ENCODE measurements around the gene ULBP2. TPM values are rescaled to one million over a fixed set of nuclear protein-coding genes. Genes with fewer than 3 reads are reported as not detected.
A peak's percentile ranks its signal among the peaks of the same experiment; 100 is the strongest.

Gene ULBP2
- total RNA-seq, 4 donors from 2014 or later, result 0.39 to 0.74 TPM; not detected in 2

- Histone ChIP-seq H3K9me3 (no peaks in the 10 kb centered on the region), H3K4me1 (peaks cover 0 to 26% (median 17%) of the 10 kb centered on the region in 3 donors), H3K4me3 (peak overlapping the region in 1 of 2 donors; percentile 51), H3K27me3 (peaks cover 97% of the 10 kb centered on the region), H3K27ac (no peak overlapping the region), H3K36me3 (no peaks in the 10 kb centered on the region)
- WGBS, 2 donors (ENCODE audit: low coverage in 1 of 2), result 90% methylated on average over 2 to 3 of the region's 7 CpGs
- no peak for ATAC-seq
- TF ChIP-seq, protein P1, sequence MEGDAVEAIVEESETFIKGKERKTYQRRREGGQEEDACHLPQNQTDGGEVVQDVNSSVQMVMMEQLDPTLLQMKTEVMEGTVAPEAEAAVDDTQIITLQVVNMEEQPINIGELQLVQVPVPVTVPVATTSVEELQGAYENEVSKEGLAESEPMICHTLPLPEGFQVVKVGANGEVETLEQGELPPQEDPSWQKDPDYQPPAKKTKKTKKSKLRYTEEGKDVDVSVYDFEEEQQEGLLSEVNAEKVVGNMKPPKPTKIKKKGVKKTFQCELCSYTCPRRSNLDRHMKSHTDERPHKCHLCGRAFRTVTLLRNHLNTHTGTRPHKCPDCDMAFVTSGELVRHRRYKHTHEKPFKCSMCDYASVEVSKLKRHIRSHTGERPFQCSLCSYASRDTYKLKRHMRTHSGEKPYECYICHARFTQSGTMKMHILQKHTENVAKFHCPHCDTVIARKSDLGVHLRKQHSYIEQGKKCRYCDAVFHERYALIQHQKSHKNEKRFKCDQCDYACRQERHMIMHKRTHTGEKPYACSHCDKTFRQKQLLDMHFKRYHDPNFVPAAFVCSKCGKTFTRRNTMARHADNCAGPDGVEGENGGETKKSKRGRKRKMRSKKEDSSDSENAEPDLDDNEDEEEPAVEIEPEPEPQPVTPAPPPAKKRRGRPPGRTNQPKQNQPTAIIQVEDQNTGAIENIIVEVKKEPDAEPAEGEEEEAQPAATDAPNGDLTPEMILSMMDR (IDR thresholded peaks at IDR 0.05), result no peak
- TF ChIP-seq EP300 (IDR thresholded peaks at IDR 0.05), result no peak
- TF ChIP-seq POLR2AphosphoS5 (IDR thresholded peaks at IDR 0.05), result no peak
- TF ChIP-seq POLR2A (IDR thresholded peaks at IDR 0.05), result no peak
These were observed 20.8 kb downstream of the ULBP2 start for GRCh38 chr6:149962461-149963211.

GRCh38 chr6:149963212-149963461 lies 21.3 kb downstream of the ULBP2 start:
- TF ChIP-seq POLR2A (IDR thresholded peaks at IDR 0.05), result no peak
- no peak for TF ChIP-seq EP300 (IDR thresholded peaks at IDR 0.05)
- TF ChIP-seq POLR2AphosphoS5 (IDR thresholded peaks at IDR 0.05), result no peak
- TF ChIP-seq, protein P1 (IDR thresholded peaks at IDR 0.05), result no peak
- no peaks in the 10 kb centered on the region for H3K9me3 ChIP-seq
- peaks cover 0 to 26% (median 17%) of the 10 kb centered on the region in 3 donors for H3K4me1 ChIP-seq
- no peak for ATAC-seq
- no peaks in the 10 kb centered on the region for H3K36me3 ChIP-seq
- WGBS, 2 donors (ENCODE audit: low coverage in 1 of 2), result 37% methylated on average over 6 of the region's 8 CpGs; no CpG with 5 or more reads in 1 of the 2 donors
- peak overlapping the region in 1 of 2 donors; percentile 51 for H3K4me3 ChIP-seq
- no peak overlapping the region for H3K27ac ChIP-seq
- peaks cover 97% of the 10 kb centered on the region for H3K27me3 ChIP-seq

DNA sequence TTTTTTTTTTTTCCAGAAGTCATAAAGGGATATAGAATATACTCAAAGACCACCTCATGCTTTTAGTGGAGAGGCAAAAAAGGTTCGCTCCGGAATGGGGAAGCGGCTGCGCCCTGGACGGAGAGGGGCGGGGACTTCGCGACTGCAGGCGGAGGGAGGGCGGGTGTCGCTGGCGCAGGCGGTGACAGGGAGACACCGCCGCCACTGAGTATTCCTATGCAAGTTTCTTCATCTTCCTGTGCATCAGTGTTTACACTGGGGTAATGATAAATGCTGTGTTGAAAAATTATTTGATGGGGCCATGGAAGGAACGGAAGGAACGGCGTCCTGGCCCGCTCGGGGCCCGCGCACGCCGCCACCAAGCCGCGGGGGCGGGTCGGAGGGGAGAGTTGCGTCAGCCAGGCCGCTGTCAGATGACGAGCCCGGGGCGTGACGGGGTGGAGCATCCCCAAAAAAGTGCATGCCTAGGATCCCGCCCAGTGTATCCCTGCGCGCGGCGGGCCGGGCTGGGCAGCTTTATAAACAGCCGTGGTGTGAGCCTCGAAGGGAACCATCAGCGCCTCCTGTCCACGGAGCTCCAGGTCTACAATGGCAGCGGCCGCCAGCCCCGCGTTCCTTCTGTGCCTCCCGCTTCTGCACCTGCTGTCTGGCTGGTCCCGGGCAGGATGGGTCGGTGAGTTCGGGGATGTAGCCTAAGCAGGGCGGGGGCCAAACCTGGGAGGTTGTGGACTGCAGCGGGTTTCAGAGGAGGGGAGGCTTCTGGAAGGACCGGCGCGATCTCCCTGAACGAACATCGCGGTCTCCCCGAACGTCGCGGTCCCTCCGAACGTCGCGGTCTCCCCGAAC lies 21.9 kb downstream of the ULBP2 start, which contains the start of gene ULBP1:
Gene ULBP1, plus strand, starts transcription at position 482 of the 846 bp plus-strand sequence. Its CDS starts 107 bp downstream, at position 589.
- H3K27ac ChIP-seq, result no peak within 1 kb of the TSS
- TF ChIP-seq POLR2A (IDR thresholded peaks at IDR 0.05) (no peak), POLR2AphosphoS5 (IDR thresholded peaks at IDR 0.05) (peak; percentile 63), EP300 (IDR thresholded peaks at IDR 0.05) (no peak)
- TF ChIP-seq, protein P1 (IDR thresholded peaks at IDR 0.05), result peak in 1 of 4 experiments; percentile 19
- no peaks in the 10 kb centered on the region for H3K9me3 ChIP-seq
- H3K27me3 ChIP-seq, result peaks cover 99% of the 10 kb centered on the region
- peak within 1 kb of the TSS; percentile 3 to 51 for H3K4me3 ChIP-seq
- peaks cover 0 to 26% (median 17%) of the 10 kb centered on the region in 3 donors for H3K4me1 ChIP-seq
- WGBS, 2 donors (ENCODE audit: low coverage in 1 of 2), result 0 to 11% methylated on average over 4 to 15 of the region's 69 CpGs
- ATAC-seq, result peak; percentile 90
- H3K36me3 ChIP-seq, result no peaks in the 10 kb centered on the region

- Histone ChIP-seq H3K4me3 (peak overlapping the region; percentile 1 to 51), H3K27me3 (peaks cover 100% of the 10 kb centered on the region), H3K4me1 (peaks cover 0 to 26% (median 17%) of the 10 kb centered on the region in 3 donors), H3K36me3 (no peaks in the 10 kb centered on the region), H3K27ac (no peak overlapping the region), H3K9me3 (no peaks in the 10 kb centered on the region)
- 0% methylated on average over 5 to 10 of the region's 103 CpGs for WGBS, 2 donors (ENCODE audit: low coverage in 1 of 2)
- TF ChIP-seq POLR2A (IDR thresholded peaks at IDR 0.05), result no peak
- TF ChIP-seq POLR2AphosphoS5 (IDR thresholded peaks at IDR 0.05), result no peak
- TF ChIP-seq, protein P1 (IDR thresholded peaks at IDR 0.05), result no peak
- TF ChIP-seq EP300 (IDR thresholded peaks at IDR 0.05), result no peak
- ATAC-seq, result no peak
These were observed 22.7 kb downstream of the ULBP2 start for GRCh38 chr6:149964308-149965193.

All from gastroesophageal sphincter (tissue), 4 donors.